RWPE1 (cell line): Measurements from ENCODE around the gene PIGV.
"Not testable (repeated sequence)": the region's sequence is repeated elsewhere in the genome, so short reads cannot be mapped to it uniquely, and the experiment has no call there.

Source experiments
- CTCF ChIA-PET: fragments of 350-600 bp; sonication (Branson Sonifier 250); formaldehyde crosslinking; extraction: SDS; loops from one replicate; lab custom pipeline; 2021; lab: Yijun Ruan, JAX
- POLR2A ChIA-PET: fragments of 400-600 bp; formaldehyde crosslinking; extraction: SDS; loops from one replicate; lab custom pipeline; 2020; ENCODE audit warnings: antibody characterized with exemption; ENCODE audit not compliant: low non-redundant PET; lab: Yijun Ruan, JAX
- DNase-seq: peaks from one replicate; pipeline ENCODE4 v3.0.0; 2012; ENCODE audit warnings: low spot score
- H3K27ac ChIP-seq: fragments of 450-650 bp; 2 replicates; pipeline ENCODE4 v1.5.1; 2017
- TF ChIP-seq, protein P1 (sequence below): fragments of 450-650 bp; conservative IDR thresholded peaks from 2 replicates; pipeline ENCODE4 v1.5.1; 2017; ENCODE audit warnings: low read depth, mild to moderate bottlenecking

Gene PIGV

DNA sequence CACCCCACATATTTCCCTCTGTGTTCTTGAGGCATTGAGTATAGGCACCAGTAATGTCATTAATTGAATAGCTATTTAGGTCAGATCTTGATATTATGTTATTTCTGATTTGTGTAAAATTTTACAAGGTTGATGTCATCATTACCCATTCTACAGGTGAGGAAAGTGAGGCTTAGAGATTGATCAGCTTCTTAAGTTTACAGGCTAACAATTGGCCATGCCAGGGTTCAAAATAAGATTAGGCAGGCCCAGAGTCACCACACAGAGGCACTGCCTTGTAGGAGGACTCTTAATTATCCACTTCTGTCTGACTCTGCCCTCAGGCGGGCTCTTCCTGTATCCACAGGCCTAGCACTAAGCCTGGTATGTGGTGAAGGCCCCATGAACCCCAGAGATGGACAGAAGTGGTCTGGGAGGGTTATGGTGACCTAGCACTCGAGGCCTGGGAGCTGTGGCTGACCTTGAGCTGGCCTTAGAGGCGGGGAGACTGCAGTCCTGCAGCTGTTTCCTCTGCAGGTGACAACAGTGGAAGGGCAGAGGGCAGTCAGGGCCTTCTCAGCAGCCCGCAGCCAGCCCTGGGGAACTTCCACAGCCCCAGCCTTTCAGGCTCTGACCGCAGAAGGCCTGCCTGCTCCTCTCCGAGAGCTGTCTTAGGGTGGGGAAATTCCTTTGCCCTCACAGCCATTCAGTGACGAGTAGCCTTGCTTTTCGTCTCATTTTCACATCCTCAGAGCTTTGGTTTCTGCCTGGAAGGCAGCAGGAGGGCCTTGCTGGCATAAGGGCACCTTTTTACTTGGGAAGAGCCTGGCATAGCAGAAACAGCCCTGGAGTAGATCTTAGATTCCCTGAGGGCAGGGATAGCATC lies 51.0 kb downstream of the PIGV start:
- ChIA-PET CTCF (no interaction called here), POLR2A (no interaction called here)
- no peak for DNase-seq
- TF ChIP-seq, protein P1, sequence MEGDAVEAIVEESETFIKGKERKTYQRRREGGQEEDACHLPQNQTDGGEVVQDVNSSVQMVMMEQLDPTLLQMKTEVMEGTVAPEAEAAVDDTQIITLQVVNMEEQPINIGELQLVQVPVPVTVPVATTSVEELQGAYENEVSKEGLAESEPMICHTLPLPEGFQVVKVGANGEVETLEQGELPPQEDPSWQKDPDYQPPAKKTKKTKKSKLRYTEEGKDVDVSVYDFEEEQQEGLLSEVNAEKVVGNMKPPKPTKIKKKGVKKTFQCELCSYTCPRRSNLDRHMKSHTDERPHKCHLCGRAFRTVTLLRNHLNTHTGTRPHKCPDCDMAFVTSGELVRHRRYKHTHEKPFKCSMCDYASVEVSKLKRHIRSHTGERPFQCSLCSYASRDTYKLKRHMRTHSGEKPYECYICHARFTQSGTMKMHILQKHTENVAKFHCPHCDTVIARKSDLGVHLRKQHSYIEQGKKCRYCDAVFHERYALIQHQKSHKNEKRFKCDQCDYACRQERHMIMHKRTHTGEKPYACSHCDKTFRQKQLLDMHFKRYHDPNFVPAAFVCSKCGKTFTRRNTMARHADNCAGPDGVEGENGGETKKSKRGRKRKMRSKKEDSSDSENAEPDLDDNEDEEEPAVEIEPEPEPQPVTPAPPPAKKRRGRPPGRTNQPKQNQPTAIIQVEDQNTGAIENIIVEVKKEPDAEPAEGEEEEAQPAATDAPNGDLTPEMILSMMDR = no peak
- H3K27ac ChIP-seq = peak overlapping the region; percentile 51

DNA sequence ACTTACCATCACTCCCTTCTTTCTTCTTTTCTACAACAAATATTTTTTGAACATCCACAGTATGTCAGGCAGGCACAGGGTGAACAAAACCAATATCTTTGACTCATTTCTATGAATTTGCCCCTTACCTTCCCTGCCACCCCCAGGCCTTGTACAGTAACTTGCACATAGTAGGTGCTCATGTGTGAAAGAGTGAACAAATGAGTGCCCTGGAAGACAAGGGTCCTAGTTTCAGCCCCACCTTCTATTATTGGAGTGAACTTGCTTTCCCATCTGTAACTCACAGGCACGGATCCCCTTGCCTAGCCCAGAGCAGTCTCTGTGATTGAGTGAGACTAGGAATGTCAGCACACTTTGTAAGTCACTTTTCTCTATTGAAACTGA lies 51.6 kb downstream of the PIGV start:
- ChIA-PET POLR2A (no interaction called here), CTCF (no interaction called here)
- H3K27ac ChIP-seq = peak overlapping the region; percentile 53
- TF ChIP-seq, protein P1 = no peak
- DNase-seq = no peak

DNA sequence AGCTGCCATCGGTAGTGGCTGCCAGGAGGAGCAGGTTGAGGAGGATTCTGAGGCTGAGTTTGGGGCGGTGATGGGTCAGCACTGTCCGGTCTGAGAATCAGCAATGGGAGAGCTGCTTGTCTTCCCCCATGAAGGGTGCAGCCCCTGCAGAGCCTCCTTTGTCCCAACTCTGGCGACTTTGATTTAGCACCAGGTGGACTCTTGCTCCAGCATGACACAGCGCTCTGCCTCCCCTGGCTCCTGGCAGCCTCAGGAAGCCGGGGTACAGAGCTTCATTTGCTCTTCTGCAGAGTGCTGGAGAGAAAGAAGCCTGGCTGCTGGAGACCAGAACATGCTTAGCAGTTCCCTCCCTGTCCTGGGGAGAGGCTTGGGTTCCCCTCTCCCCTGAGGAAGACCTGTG lies 52.0 kb downstream of the PIGV start:
- DNase-seq = no peak
- H3K27ac ChIP-seq = peak overlapping the region; percentile 53
- ChIA-PET POLR2A (no interaction called here), CTCF (no interaction called here)
- TF ChIP-seq, protein P1 = no peak

DNA sequence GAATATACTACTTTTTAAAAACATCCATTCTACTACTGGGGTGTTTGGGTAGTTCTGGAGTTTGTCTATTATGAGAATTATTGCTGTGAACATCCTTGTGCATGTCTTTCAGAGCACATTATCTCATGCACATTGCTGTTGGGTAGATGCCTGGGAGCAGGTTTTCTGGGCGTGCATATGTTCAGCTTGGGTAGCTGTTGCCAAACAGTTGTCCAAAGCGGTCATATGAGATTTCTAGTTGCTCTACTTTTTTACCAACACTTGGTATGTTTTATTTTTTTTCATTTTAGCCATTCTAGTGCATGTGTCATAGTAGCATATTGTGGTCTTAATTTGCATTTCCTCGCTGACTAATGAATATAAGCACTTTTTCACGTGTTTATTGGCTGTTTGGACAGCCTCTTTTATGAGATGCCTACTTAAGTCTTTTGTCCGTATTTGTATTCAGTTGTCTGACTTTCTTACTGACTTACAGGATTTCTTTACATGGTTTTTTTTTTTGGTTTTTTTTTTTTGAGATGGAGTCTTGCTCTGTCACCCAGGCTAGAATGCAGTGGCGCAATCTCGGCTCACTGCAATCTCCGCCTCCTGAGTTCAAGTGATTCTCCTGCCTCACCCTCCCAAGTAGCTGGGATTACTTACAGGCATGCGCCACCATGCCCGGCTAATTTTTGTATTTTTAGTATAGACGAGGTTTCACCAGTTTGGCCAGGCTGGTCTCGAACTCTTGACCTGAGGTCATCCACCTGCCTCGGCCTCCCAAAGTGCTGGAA lies 56.9 kb downstream of the PIGV start:
- no peak for DNase-seq
- CTCF ChIA-PET = interaction anchor here (0.7 to 1.0 kb wide), 2 partner anchors 43 to 934 kb away, joined by 3 read pairs; no protein-coding TSS in a partner anchor
- TF ChIP-seq, protein P1 = no peak
- no peak overlapping the region for H3K27ac ChIP-seq
- POLR2A ChIA-PET = interaction anchor here (0.7 kb wide), 1 partner anchor 34 kb away, joined by 4 read pairs; no protein-coding TSS in a partner anchor

DNA sequence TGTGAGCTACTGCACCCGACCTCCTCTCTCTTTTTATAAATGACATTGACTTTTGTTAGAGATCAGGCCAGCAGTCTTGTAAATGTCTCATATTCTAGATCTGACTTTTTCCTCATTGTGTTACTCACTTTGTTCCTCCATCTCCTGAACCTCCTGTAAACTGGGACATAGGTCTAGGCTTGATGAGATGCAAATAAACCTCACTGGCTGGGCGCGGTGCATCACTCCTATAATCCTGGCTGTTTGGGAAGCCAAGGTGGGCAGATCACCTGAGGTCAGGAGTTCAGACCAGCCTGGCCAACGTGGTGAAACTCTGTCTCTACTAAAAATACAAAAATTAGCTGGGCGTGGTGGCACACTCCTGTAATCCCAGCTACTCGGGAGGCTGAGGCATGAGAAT lies 60.1 kb downstream of the PIGV start:
- DNase-seq, POLR2A ChIA-PET, CTCF ChIA-PET: not testable (repeated sequence)
- H3K27ac ChIP-seq = peak overlapping the region; percentile 100
